Hepatocyte (in vitro differentiated cells): ENCODE results near the gene TMEM14C.
"Not testable (repeated sequence)": the region's sequence is repeated elsewhere in the genome, so short reads cannot be mapped to it uniquely, and the experiment has no call there.

ENCODE experiments used
- CTCF ChIP-seq: fragments of 200-600 bp; sonication (generic); IDR thresholded peaks from 2 replicates; pipeline ENCODE4 v1.5.1; 2016; ENCODE audit warnings: antibody characterized with exemption, mild to moderate bottlenecking; ENCODE audit not compliant: poor library complexity
- EZH2 ChIP-seq: fragments of 200-600 bp; sonication (generic); IDR thresholded peaks from 2 replicates; pipeline ENCODE4 v1.6.1; 2016; ENCODE audit warnings: antibody characterized with exemption, mild to moderate bottlenecking, borderline replicate concordance

GRCh38 chr6:10750568-10750967 is 27.7 kb downstream of the TMEM14C start:
- not testable (repeated sequence) for TF ChIP-seq EZH2, CTCF
